Ishikawa (cell line): ENCODE data around the gene CLDND2.

ENCODE experiments used
- MAX ChIP-seq: IDR thresholded peaks from 2 replicates; pipeline ENCODE4 v1.6.1; 2012
- NFIC ChIP-seq: IDR thresholded peaks from 2 replicates; pipeline ENCODE4 v1.6.1; 2012
- REST ChIP-seq: IDR thresholded peaks from 2 replicates; pipeline ENCODE4 v1.6.1; 2012; ENCODE audit warnings: low read depth, mild to moderate bottlenecking
- TAF1 ChIP-seq: IDR thresholded peaks from 2 replicates; pipeline ENCODE4 v1.6.1; 2012; ENCODE audit warnings: low read depth, mild to moderate bottlenecking
- YY1 ChIP-seq: IDR thresholded peaks from 2 replicates; pipeline ENCODE4 v1.6.1; 2012; ENCODE audit warnings: low read depth

- TF ChIP-seq NFIC (no peak), TAF1 (no peak), YY1 (no peak), MAX (no peak), REST (no peak)
Observed at GRCh38 chr19:51399231-51399630, 30.4 kb upstream of the CLDND2 start.
